C1 segment of cervical spinal cord (tissue), 14 donors: ENCODE results near the gene OR2T3.
"Not testable (repeated sequence)": the region's sequence is repeated elsewhere in the genome, so short reads cannot be mapped to it uniquely, and the experiment has no call there.

ENCODE experiments used
- DNase-seq, 14 donors: peaks; one replicate each; lab custom pipeline; 2025; lab: John Stamatoyannopoulos, UW

Gene OR2T3

GRCh38 chr1:248471154-248471553 lies 2.0 kb upstream of the OR2T3 start:
- DNase-seq: no peak

GRCh38 chr1:248472111-248472510 lies 1.0 kb upstream of the OR2T3 start:
- not testable (repeated sequence) for DNase-seq

DNA sequence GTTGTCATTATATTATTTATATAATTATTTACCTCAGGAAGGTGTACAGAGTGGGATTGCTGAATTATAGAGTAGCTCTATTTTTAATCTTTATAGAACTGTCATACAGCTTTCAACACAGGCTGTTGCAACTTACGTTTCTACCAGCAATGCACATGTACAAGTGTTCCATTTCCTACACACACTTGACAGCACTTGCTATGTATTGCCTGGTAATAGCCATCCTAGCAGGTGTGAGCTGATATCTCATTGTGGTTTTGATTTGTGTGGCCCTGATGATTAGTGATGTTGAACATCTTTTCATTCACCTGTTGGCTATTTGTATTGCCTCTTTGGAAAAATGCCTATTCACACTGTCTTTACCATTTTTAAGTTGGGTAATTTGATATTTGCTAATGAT lies 2.5 kb downstream of the OR2T3 start:
- not testable (repeated sequence) for DNase-seq

DNA sequence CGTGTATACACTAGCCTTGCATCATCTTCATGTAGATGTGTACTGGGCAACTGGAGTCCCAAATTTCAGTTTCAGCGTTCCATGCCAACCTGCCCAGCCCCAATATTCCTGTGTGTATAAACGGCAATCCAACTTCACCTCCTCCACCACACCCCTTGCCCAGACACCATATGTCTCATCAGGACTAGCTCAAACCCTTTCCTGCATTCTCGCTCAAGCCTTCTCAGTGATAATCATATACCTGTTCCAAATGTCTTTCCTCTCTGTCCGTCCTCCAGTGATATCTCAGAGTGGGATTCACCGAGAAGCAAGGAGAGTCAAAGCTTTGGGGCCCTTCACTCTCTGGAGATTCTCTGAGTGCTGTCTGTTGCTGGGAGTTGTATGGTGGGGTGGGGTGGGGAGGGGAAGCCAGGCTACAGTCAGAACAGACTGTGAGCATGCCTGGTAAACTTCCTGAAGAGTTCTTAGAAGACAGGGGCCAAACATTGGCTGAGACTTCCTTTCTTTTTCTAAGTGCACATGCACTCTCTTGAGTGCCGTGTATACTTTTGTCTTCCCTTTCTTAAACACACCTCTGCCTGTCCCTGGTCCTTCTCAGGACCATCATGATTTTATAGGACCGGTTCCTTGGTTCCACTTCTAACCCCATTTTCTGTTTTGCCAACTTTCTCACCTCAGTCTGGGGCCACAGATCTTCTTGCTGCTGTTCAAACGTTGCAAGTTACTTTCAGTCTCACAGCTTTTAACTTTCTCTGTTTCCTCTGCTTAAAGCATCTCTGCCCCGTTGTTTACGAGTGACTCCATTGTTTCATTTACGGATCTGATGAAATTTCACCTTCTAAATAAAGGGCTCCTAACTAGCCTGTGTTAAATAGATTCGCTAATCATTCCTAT lies 8.8 kb downstream of the OR2T3 start:
- not testable (repeated sequence) for DNase-seq

DNA sequence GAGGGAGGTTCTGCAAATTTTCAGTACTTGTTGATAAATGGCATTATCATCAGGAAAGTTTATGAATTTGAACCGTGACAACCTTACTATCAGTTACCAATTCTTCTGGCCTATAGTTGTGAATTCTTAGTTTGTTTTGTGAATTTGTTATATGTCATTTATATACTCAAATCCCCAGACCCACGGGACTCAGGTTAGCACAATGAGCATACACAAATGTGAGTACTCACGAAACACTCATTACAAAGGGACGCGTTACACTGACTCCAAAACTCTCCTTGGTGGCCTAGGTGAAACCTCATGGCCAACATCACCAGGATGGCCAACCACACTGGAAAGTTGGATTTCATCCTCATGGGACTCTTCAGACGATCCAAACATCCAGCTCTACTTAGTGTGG lies 15.1 kb downstream of the OR2T3 start, which contains the start of gene OR2T5:
Gene OR2T5 (plus strand): TSS at position 301 of the 400 bp plus-strand sequence. CDS start 0 bp downstream, at position 301.
- not testable (repeated sequence) for DNase-seq

DNA sequence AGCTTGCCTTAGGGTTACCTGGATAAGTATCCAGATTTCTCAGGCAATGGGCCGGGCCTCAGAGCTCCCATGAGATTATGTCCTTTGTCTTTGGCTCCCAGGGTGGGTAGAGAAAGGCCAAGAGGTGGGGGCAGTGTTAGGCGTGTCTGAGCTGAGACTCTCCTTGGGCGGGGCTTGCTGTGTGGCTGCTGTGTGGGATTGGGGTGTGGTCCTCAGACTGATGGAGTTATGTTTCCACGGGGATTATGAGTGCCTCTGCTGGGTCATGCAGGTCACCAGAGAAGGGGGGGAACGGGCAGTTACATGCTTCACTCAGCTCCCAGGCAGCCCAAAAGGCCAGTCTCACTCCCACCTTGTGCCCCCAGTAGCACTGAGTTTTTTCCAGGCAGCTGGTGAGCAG lies 23.5 kb downstream of the OR2T3 start:
- not testable (repeated sequence) for DNase-seq

DNA sequence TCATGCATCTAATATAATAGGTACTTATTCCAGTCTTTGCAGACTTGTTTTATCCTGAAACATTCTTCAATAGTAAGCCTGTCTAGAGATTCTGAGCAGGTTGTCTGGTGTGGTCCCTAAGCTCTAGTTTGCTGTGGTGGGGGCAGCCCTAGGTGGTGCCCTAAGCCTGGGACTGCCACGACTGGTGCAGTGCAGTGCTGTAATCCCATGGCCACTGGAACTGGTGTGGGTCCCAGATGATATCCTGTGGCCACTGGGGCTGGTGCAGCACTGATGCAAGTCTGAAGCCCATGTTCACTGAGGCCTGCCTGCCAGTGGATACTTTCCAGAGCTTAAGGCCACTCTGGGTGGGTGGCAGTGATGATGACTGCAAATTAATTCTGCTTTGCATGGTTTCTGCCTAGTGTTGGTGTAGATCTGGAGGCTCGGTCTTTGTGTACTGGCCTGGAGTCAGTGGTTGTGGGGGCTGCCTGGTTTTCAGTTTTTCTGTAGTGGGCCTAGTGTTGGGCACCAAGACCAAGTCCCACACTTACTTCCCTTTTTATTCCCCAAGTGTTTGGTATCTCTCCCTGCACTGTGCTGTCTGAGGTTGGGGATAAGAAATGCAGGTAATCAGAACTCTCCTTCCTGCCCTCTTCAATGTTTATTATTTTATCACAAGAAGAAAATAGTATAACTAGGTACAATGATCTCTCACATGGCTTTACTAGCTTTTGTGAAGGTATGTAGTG lies 27.3 kb downstream of the OR2T3 start:
- not testable (repeated sequence) for DNase-seq

DNA sequence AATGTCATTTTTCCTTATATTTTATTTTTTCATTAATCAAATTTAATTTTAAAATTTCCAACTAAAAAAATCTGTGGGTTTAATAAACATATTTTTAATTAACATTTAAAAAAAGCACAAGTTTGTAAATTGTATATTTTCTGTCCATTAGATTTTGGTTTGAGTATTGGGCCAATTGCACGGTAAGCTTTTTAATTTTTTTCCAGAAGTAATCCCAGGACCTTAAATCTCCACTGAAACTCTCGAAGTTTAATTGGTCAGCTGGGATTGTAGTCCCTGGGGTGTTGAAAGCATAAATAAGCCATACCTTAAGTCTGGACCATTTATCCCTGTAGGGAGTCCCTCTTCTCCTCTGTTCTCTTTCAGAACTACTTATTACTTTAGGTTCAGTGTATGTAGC lies 34.6 kb downstream of the OR2T3 start, which contains the start of gene OR2G6:
Gene OR2G6 (plus strand): TSS at position 301 of the 400 bp plus-strand sequence. CDS start 13,574 bp downstream, outside the sequence.
- DNase-seq: not testable (repeated sequence)

- not testable (repeated sequence) for DNase-seq
Measured at GRCh38 chr1:248510217-248510616, 37.1 kb downstream of the OR2T3 start.

GRCh38 chr1:248521856-248522255 lies 48.7 kb downstream of the OR2T3 start:
- DNase-seq: no peak
